Vagina (tissue), 2 donors: ENCODE results near the gene DDX51. TPM values are rescaled to one million over a fixed set of nuclear protein-coding genes. Genes with fewer than 3 reads are reported as not detected.

Experiments
- DNase-seq, 2 donors: peaks; one replicate each; pipeline ENCODE4 v3.0.0-alpha.2; 2017; ENCODE audit errors: extremely low spot score in 2 of 2
- H3K27ac ChIP-seq: fragments of 200-600 bp; sonication (generic); one replicate; pipeline ENCODE4 v1.5.1; 2019
- H3K27me3 ChIP-seq: fragments of 200-600 bp; sonication (generic); one replicate; pipeline ENCODE4 v1.5.1; 2019
- H3K36me3 ChIP-seq, 2 donors: fragments of 200-600 bp; sonication (generic); one replicate each; pipeline ENCODE4 v1.5.1; 2017 to 2019
- H3K4me1 ChIP-seq: fragments of 200-600 bp; sonication (generic); one replicate; pipeline ENCODE4 v1.5.1; 2019
- H3K4me3 ChIP-seq, 2 donors: fragments of 200-600 bp; sonication (generic); 1 replicate in 1 of 2; 2 replicates in 1 of 2; pipeline ENCODE4 v1.5.1; 2016 to 2019
- H3K9me3 ChIP-seq: fragments of 200-600 bp; sonication (generic); one replicate; pipeline ENCODE4 v1.5.1; 2019
- POLR2A ChIP-seq, 2 donors: fragments of 450-650 bp; IDR thresholded peaks; one replicate each; pipeline ENCODE4 v1.6.1; 2017; ENCODE audit warnings: antibody characterized with exemption in 2 of 2, mild to moderate bottlenecking in 2 of 2, moderate library complexity in 2 of 2
- POLR2AphosphoS5 ChIP-seq, 2 donors: sonication (generic); formaldehyde crosslinking; IDR thresholded peaks; one replicate each; pipeline ENCODE4 v1.9.0; 2017; ENCODE audit warnings: antibody characterized with exemption in 2 of 2, mild to moderate bottlenecking in 2 of 2, low read depth in 1 of 2; ENCODE audit not compliant: insufficient read depth in 1 of 2
- intact Hi-C: fragments of 100-400 bp; cut with DNase I; formaldehyde crosslinking; loops from one replicate; pipeline ENCODE4 v1.15.1; 2023
- total RNA-seq: library from RNA; depleted of rRNA; stranded (reverse); fragments of >200 nt; gene quantifications from one replicate; pipeline ENCODE4 v1.2.3, GENCODE V29; 2016
- TF ChIP-seq, protein P1 (sequence below), 3 experiments: fragments of 450-650 bp in 2 of 3; fragments of 200-600 bp in 1 of 3; sonication (generic) in 1 of 3; IDR thresholded peaks; one replicate each; pipeline ENCODE4 v1.5.1; 2017 to 2019; ENCODE audit warnings: antibody characterized with exemption in 3 of 3, mild to moderate bottlenecking in 2 of 3, moderate library complexity in 2 of 3

DDX51 gene
- total RNA-seq, 1 donor from 2014 or later, result 11.3 TPM

DNA sequence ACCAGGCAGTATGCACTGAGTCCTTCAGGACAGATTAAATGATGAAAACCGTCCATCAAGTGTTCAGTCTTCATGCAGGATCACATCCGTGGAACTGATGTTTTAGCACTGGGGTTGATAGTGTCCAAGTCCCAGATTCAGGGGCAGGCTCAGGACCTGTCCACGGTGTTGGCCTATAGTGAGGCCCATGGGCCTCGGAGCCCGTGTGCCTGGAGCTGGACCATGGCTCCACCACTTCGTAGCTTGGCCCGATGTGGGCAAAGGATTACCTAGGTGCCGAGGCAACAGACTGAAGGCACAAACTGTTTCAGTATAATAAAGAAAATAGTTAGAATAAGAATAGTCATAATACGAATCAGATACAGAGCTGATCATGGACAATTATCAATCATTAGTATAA, 41.8 kb downstream of the DDX51 start:
- intact Hi-C loops, result no loop called here
- H3K4me1 ChIP-seq, result no peaks in the 10 kb centered on the region
- no peaks in the 10 kb centered on the region for H3K9me3 ChIP-seq
- no peaks in the 10 kb centered on the region for H3K27me3 ChIP-seq
- H3K4me3 ChIP-seq, result no peak overlapping the region
- no peak overlapping the region for H3K27ac ChIP-seq
- H3K36me3 ChIP-seq, result peaks cover 0 to 13% of the 10 kb centered on the region in 2 donors
- no peak for DNase-seq
- TF ChIP-seq POLR2AphosphoS5 (IDR thresholded peaks at IDR 0.05; ENCODE audit: insufficient read depth in 1 of 2, low read depth in 1 of 2) (no peak), POLR2A (IDR thresholded peaks at IDR 0.05) (no peak)
- TF ChIP-seq, protein P1, sequence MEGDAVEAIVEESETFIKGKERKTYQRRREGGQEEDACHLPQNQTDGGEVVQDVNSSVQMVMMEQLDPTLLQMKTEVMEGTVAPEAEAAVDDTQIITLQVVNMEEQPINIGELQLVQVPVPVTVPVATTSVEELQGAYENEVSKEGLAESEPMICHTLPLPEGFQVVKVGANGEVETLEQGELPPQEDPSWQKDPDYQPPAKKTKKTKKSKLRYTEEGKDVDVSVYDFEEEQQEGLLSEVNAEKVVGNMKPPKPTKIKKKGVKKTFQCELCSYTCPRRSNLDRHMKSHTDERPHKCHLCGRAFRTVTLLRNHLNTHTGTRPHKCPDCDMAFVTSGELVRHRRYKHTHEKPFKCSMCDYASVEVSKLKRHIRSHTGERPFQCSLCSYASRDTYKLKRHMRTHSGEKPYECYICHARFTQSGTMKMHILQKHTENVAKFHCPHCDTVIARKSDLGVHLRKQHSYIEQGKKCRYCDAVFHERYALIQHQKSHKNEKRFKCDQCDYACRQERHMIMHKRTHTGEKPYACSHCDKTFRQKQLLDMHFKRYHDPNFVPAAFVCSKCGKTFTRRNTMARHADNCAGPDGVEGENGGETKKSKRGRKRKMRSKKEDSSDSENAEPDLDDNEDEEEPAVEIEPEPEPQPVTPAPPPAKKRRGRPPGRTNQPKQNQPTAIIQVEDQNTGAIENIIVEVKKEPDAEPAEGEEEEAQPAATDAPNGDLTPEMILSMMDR (IDR thresholded peaks at IDR 0.05), result no peak

DNA sequence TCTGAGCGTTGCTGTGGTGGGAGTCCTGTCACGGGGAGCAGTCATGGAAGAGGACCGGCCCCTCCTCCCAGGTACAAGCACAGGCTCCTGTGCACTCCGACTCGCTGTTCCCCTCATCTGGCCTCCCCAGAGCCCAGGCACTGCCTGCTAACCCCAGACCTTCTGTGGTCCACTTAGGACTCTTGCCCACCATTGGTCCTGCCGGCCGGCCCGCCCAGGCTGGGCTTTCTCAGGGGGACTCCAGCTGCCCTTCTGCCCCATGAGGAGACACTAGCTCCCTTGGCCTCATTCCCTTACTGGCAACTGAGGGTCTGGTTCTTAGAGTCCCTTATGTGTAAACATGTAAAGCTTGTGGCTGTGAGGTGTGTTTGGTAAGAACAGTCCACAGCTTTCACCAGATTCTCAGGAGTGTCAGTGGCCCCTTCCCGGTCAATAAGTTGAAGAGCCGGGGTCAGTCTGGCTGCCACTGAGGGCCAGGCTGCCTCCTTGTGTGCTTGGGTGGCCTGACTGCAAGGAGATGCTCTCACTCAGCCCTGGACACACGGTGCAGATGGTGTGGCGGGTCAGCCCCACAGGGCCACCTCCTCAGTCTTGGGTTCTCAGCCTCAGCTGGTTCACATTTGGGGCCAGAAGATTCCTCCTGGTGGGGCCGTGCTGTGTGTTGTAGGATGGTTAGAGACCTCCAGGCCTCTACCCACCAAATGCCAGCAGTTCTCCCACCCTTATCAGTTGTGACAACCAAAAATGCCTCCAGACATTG, 43.6 kb downstream of the DDX51 start:
- no peak overlapping the region for H3K4me3 ChIP-seq
- no peak for TF ChIP-seq POLR2AphosphoS5 (IDR thresholded peaks at IDR 0.05; ENCODE audit: insufficient read depth in 1 of 2, low read depth in 1 of 2)
- TF ChIP-seq, protein P1 (IDR thresholded peaks at IDR 0.05), result no peak
- TF ChIP-seq POLR2A (IDR thresholded peaks at IDR 0.05), result no peak
- intact Hi-C loops, result no loop called here
- no peaks in the 10 kb centered on the region for H3K9me3 ChIP-seq
- DNase-seq, result no peak
- H3K4me1 ChIP-seq, result no peaks in the 10 kb centered on the region
- no peak overlapping the region for H3K27ac ChIP-seq
- no peaks in the 10 kb centered on the region for H3K27me3 ChIP-seq
- peaks cover 0 to 11% of the 10 kb centered on the region in 2 donors for H3K36me3 ChIP-seq

DNA sequence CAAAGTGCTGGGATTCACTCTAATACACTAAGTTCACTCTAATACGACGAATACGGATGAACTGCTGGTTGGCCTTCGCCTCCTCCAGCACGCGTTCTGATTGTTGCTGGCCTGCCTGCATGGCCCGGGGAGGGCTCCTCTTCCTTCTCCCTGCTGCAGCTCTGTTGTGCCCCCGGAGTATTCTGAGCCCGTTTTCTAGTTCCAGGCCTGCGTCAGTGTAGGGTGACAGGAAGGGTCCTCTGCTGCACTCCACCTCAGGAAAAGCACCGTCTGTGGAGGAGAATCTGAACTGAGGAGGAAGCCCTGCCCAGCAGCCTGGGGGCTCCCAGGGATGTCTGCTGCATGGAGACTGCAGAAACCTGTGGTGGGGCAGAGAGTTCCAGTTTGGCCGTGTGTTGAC, 44.4 kb downstream of the DDX51 start:
- Histone ChIP-seq H3K4me3 (no peak overlapping the region), H3K36me3 (peaks cover 0 to 6% of the 10 kb centered on the region in 2 donors), H3K27me3 (no peaks in the 10 kb centered on the region), H3K27ac (no peak overlapping the region), H3K9me3 (no peaks in the 10 kb centered on the region), H3K4me1 (no peaks in the 10 kb centered on the region)
- no peak for DNase-seq
- intact Hi-C loops, result no loop called here
- TF ChIP-seq, protein P1 (IDR thresholded peaks at IDR 0.05), result no peak
- no peak for TF ChIP-seq POLR2A (IDR thresholded peaks at IDR 0.05)
- TF ChIP-seq POLR2AphosphoS5 (IDR thresholded peaks at IDR 0.05; ENCODE audit: insufficient read depth in 1 of 2, low read depth in 1 of 2), result no peak

DNA sequence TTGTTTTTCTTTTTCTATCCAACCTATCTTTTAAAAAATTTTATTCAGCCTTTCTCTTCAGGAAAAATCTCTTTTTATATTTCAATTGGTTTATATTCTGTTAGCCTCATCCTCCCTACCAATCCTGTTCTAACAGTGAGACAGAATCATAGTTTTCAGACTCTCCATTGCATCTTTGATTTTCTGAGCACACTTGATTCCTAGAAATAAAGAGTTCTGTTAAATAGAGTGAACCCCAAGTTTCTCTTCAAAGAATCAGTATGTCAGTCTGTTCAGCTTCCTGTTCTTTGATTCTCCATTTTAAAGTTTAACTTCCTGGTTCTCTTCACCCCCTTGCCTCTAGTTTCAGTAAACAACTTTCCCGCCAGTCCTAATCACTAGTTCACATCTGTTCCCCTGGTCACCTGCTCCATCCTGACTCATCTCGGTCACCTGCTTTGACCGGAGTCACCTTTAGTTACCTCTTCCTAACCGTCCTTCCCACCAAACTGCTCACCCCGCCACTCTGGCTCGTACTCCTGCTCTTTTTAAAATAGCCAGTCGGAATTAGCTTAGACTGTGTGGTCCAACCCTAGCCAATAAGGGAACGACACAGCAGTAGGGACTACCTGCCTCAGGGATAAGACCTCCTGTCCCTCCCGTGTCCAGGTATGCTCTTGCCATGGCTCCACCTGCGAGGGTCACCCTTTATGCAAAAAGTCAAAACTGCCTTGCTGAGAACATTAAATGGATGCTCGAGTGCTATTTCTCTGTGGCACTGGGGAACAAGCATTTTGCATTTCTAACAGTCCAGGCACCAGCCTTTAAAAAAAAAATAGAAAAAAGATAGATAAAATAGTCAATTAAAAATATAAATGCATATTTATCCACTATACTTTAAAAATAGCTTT, 48.4 kb downstream of the DDX51 start:
- no peak for DNase-seq
- Histone ChIP-seq H3K27me3 (no peaks in the 10 kb centered on the region), H3K27ac (no peak overlapping the region), H3K4me1 (no peaks in the 10 kb centered on the region), H3K36me3 (peaks cover 0 to 17% of the 10 kb centered on the region in 2 donors), H3K4me3 (no peak overlapping the region), H3K9me3 (no peaks in the 10 kb centered on the region)
- TF ChIP-seq POLR2A (IDR thresholded peaks at IDR 0.05) (no peak), POLR2AphosphoS5 (IDR thresholded peaks at IDR 0.05; ENCODE audit: insufficient read depth in 1 of 2, low read depth in 1 of 2) (no peak)
- TF ChIP-seq, protein P1 (IDR thresholded peaks at IDR 0.05), result no peak
- intact Hi-C loops, result no loop called here
